ENCODE results near the gene RNPEPL1. TPM values are rescaled to one million over a fixed set of nuclear protein-coding genes. Genes with fewer than 3 reads are reported as not detected.
A peak's percentile ranks its signal among the peaks of the same experiment; 100 is the strongest.

RNPEPL1 gene, protein sequence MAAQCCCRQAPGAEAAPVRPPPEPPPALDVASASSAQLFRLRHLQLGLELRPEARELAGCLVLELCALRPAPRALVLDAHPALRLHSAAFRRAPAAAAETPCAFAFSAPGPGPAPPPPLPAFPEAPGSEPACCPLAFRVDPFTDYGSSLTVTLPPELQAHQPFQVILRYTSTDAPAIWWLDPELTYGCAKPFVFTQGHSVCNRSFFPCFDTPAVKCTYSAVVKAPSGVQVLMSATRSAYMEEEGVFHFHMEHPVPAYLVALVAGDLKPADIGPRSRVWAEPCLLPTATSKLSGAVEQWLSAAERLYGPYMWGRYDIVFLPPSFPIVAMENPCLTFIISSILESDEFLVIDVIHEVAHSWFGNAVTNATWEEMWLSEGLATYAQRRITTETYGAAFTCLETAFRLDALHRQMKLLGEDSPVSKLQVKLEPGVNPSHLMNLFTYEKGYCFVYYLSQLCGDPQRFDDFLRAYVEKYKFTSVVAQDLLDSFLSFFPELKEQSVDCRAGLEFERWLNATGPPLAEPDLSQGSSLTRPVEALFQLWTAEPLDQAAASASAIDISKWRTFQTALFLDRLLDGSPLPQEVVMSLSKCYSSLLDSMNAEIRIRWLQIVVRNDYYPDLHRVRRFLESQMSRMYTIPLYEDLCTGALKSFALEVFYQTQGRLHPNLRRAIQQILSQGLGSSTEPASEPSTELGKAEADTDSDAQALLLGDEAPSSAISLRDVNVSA
- 42.6 TPM for polyA plus RNA-seq (2013, experiment 1 of 2)
- 43.8 TPM for polyA plus RNA-seq (2013, experiment 2 of 2)

DNA sequence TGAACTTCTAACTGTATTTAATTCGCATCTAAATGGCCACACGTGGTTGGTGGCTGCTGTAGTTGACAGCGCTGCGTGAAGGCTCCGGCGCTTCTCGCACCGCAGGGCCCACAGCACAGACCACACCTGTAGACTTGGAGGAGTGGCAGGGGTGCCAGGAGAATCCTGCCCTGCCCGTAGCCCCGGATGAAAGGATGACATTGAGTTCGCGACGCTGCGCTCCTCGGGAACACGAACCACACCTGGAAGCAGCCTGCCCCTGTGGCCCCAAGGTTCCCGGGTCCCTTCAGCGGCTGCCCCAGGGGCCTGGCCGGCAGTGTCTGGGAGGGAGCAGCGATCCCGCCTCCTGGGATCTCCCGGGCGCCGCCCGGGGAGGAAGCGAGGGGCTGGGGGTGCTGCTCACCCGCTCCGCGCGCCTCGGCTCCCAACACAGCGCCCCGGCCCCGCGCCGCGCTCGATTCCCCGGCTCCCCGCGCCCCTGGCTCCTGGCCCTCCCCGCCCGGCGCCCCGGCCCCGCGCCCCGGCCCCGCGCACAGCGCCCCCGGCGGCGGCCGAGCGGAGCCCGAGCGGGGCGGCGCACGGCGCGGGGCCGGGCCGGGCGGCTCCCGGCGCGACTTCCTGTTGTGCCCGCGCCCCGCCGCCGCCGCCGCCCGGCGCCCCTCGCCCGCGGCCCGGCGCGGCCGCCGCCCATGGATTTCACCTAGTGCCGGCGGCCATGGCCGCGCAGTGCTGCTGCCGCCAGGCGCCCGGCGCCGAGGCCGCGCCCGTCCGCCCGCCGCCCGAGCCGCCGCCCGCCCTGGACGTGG is at the start of gene RNPEPL1:
RNPEPL1 (plus strand) TSS at position 613 of the 806 bp plus-strand sequence; CDS start at position 716, 103 bp downstream.
- peak within 1 kb of the TSS; percentile 74 to 90 for H3K4ac ChIP-seq (ENCODE audit: low read depth in 1 of 2, low read length in 2 of 2)
- peaks cover 48% of the 10 kb centered on the region for H3K79me1 ChIP-seq (replicated peaks; ENCODE audit: low read length, poor library complexity, severe bottlenecking)
- no peaks in the 10 kb centered on the region for H3K27me3 ChIP-seq (ENCODE audit: control insufficient read depth in 1 of 2, insufficient read depth in 1 of 2, low read length in 2 of 2)
- peak within 1 kb of the TSS; percentile 74 to 93 for H3K18ac ChIP-seq (ENCODE audit: low read depth in 1 of 2, low read length in 2 of 2)
- H2BK15ac ChIP-seq (ENCODE audit: low read depth, poor library complexity, severe bottlenecking): peak within 1 kb of the TSS; percentile 61
- peak; percentile 42 for DNase-seq
- no peaks in the 10 kb centered on the region for H3K9me3 ChIP-seq (ENCODE audit: control insufficient read depth, low read length)
- H3K36me3 ChIP-seq (ENCODE audit: control insufficient read depth in 1 of 2, insufficient read depth in 2 of 2, low read depth in 1 of 2, low read length in 2 of 2): peaks cover 11 to 30% of the 10 kb centered on the region in 2 experiments
- WGBS: 1% methylated on average over 55 of the region's 106 CpGs
- H3K9ac ChIP-seq (ENCODE audit: low read length): peak within 1 kb of the TSS; percentile 80
- peak within 1 kb of the TSS; percentile 77 for H2BK120ac ChIP-seq (ENCODE audit: low read depth, low read length)
- no peak within 1 kb of the TSS for H2AK5ac ChIP-seq (ENCODE audit: low read length, severe bottlenecking)
- peak within 1 kb of the TSS; percentile 73 to 87 for H3K4me3 ChIP-seq (ENCODE audit: insufficient read depth in 1 of 2, low read depth in 1 of 2, low read length in 2 of 2)
- H3K23ac ChIP-seq (ENCODE audit: low read length in 2 of 2): peak within 1 kb of the TSS in 1 of 2 experiments; percentile 61
- H3K4me1 ChIP-seq (ENCODE audit: control insufficient read depth, insufficient read depth, low read depth, low read length): peaks cover 51% of the 10 kb centered on the region
- H2BK5ac ChIP-seq (ENCODE audit: low read depth, low read length, poor library complexity, severe bottlenecking): no peak within 1 kb of the TSS
- H3K14ac ChIP-seq (ENCODE audit: low read length in 2 of 2): peak within 1 kb of the TSS in 1 of 2 experiments; percentile 90
- peak within 1 kb of the TSS; percentile 47 for H2AFZ ChIP-seq (ENCODE audit: low read depth, low read length)
- peak within 1 kb of the TSS; percentile 18 to 45 for H2BK12ac ChIP-seq (ENCODE audit: low read length in 2 of 2)
- peak within 1 kb of the TSS; percentile 92 for H3K4me2 ChIP-seq (ENCODE audit: low read length, poor library complexity, severe bottlenecking)
- peak within 1 kb of the TSS; percentile 86 for H4K8ac ChIP-seq (ENCODE audit: low read length)
- H4K91ac ChIP-seq (ENCODE audit: low read length): peak within 1 kb of the TSS; percentile 87
- no peak within 1 kb of the TSS for H3K27ac ChIP-seq (ENCODE audit: low read length, poor library complexity, severe bottlenecking)

DNA sequence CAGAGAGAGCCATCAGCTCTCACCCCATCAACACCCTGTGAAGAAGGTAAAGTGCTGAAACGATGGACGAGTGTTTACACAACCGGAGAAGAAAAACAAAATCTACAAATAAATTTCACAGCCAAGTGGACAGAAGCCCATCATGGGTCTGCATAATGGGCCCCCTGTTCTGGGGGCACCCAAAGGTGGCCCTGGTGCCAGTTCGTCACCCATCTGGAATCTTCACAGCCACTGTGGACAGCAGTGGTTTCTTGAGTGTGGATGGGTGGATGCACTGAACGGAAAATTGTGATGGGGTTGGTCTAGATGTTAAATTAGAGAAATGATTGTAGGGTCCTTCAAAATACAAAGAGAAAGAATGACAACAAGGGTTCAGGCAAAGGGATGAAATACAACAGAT is 49.3 kb upstream of the RNPEPL1 start:
- no peak overlapping the region for H4K91ac ChIP-seq (ENCODE audit: low read length)
- 93% methylated on average over 5 of the region's 5 CpGs for WGBS
- H2AFZ ChIP-seq (ENCODE audit: low read depth, low read length): no peak overlapping the region
- H3K79me1 ChIP-seq (replicated peaks; ENCODE audit: low read length, poor library complexity, severe bottlenecking): no peaks in the 10 kb centered on the region
- H2BK5ac ChIP-seq (ENCODE audit: low read depth, low read length, poor library complexity, severe bottlenecking): no peak overlapping the region
- H2BK15ac ChIP-seq (ENCODE audit: low read depth, poor library complexity, severe bottlenecking): no peak overlapping the region
- H3K4me2 ChIP-seq (ENCODE audit: low read length, poor library complexity, severe bottlenecking): no peak overlapping the region
- H3K23ac ChIP-seq (ENCODE audit: low read length in 2 of 2): no peak overlapping the region
- H3K18ac ChIP-seq (ENCODE audit: low read depth in 1 of 2, low read length in 2 of 2): no peak overlapping the region
- no peak for DNase-seq
- no peak overlapping the region for H2BK12ac ChIP-seq (ENCODE audit: low read length in 2 of 2)
- peaks cover 5% of the 10 kb centered on the region for H3K4me1 ChIP-seq (ENCODE audit: control insufficient read depth, insufficient read depth, low read depth, low read length)
- H3K9me3 ChIP-seq (ENCODE audit: control insufficient read depth, low read length): no peaks in the 10 kb centered on the region
- H2BK120ac ChIP-seq (ENCODE audit: low read depth, low read length): no peak overlapping the region
- no peak overlapping the region for H3K4ac ChIP-seq (ENCODE audit: low read depth in 1 of 2, low read length in 2 of 2)
- no peak overlapping the region for H4K8ac ChIP-seq (ENCODE audit: low read length)
- H3K27me3 ChIP-seq (ENCODE audit: control insufficient read depth in 1 of 2, insufficient read depth in 1 of 2, low read length in 2 of 2): peaks cover 4 to 7% of the 10 kb centered on the region in 2 experiments
- H3K27ac ChIP-seq (ENCODE audit: low read length, poor library complexity, severe bottlenecking): no peak overlapping the region
- peaks cover 15 to 19% of the 10 kb centered on the region in 2 experiments for H3K36me3 ChIP-seq (ENCODE audit: control insufficient read depth in 1 of 2, insufficient read depth in 2 of 2, low read depth in 1 of 2, low read length in 2 of 2)
- no peak overlapping the region for H2AK5ac ChIP-seq (ENCODE audit: low read length, severe bottlenecking)
- H3K14ac ChIP-seq (ENCODE audit: low read length in 2 of 2): no peak overlapping the region
- peak overlapping the region in 1 of 2 experiments; percentile 64 for H3K4me3 ChIP-seq (ENCODE audit: insufficient read depth in 1 of 2, low read depth in 1 of 2, low read length in 2 of 2)
- H3K9ac ChIP-seq (ENCODE audit: low read length): peak overlapping the region; percentile 44

DNA sequence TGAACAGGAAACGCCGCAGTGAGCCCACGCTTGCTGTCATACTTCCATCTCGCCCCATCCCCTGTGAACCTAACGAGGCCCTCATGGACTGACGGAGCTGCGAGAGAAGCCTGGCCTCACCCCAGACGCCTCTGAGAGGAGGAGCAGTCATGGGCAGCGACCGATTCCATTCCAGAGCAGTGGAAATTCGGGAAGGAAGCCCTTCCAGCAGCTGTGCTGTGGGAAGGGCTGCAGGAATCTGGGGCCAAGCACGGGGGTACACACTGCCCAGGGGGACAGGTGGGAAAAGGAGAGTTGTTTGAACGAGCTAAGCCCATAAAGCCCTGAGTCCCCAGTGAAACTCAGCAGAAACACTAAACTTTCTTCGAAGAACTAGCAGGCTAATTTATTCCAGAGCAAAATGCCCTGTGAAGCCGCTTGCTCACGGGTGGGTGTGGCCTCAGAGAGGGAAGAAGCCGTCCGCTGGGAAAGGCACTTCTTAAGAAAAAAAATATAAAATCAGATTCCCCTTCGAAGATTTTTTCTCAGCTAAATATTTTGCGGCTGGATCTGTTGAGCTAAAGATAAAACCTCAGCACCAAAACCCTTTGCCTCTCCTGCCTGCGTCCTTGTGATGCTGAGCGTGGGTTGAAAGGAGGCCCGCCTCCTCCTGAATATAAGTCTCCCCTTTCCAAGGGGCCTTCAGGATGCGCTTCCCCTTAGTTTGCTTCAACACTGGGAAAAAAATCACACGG is 48.7 kb upstream of the RNPEPL1 start:
- peaks cover 17 to 20% of the 10 kb centered on the region in 2 experiments for H3K36me3 ChIP-seq (ENCODE audit: control insufficient read depth in 1 of 2, insufficient read depth in 2 of 2, low read depth in 1 of 2, low read length in 2 of 2)
- peak overlapping the region; percentile 44 for H3K9ac ChIP-seq (ENCODE audit: low read length)
- H3K4me2 ChIP-seq (ENCODE audit: low read length, poor library complexity, severe bottlenecking): no peak overlapping the region
- no peak overlapping the region for H3K14ac ChIP-seq (ENCODE audit: low read length in 2 of 2)
- whole genome bisulfite sequencing: 75% methylated on average over 25 of the region's 25 CpGs
- DNase-seq: no peak
- peaks cover 5% of the 10 kb centered on the region for H3K4me1 ChIP-seq (ENCODE audit: control insufficient read depth, insufficient read depth, low read depth, low read length)
- H2AK5ac ChIP-seq (ENCODE audit: low read length, severe bottlenecking): no peak overlapping the region
- H3K9me3 ChIP-seq (ENCODE audit: control insufficient read depth, low read length): no peaks in the 10 kb centered on the region
- H3K4me3 ChIP-seq (ENCODE audit: insufficient read depth in 1 of 2, low read depth in 1 of 2, low read length in 2 of 2): peak overlapping the region in 1 of 2 experiments; percentile 64
- no peak overlapping the region for H4K91ac ChIP-seq (ENCODE audit: low read length)
- H3K79me1 ChIP-seq (replicated peaks; ENCODE audit: low read length, poor library complexity, severe bottlenecking): no peaks in the 10 kb centered on the region
- H2BK12ac ChIP-seq (ENCODE audit: low read length in 2 of 2): no peak overlapping the region
- H2BK120ac ChIP-seq (ENCODE audit: low read depth, low read length): no peak overlapping the region
- H2BK5ac ChIP-seq (ENCODE audit: low read depth, low read length, poor library complexity, severe bottlenecking): no peak overlapping the region
- peaks cover 4 to 7% of the 10 kb centered on the region in 2 experiments for H3K27me3 ChIP-seq (ENCODE audit: control insufficient read depth in 1 of 2, insufficient read depth in 1 of 2, low read length in 2 of 2)
- H2AFZ ChIP-seq (ENCODE audit: low read depth, low read length): no peak overlapping the region
- no peak overlapping the region for H3K4ac ChIP-seq (ENCODE audit: low read depth in 1 of 2, low read length in 2 of 2)
- H2BK15ac ChIP-seq (ENCODE audit: low read depth, poor library complexity, severe bottlenecking): no peak overlapping the region
- H4K8ac ChIP-seq (ENCODE audit: low read length): no peak overlapping the region
- no peak overlapping the region for H3K18ac ChIP-seq (ENCODE audit: low read depth in 1 of 2, low read length in 2 of 2)
- H3K23ac ChIP-seq (ENCODE audit: low read length in 2 of 2): no peak overlapping the region
- no peak overlapping the region for H3K27ac ChIP-seq (ENCODE audit: low read length, poor library complexity, severe bottlenecking)
